Muscle of leg (tissue), 11 donors: ENCODE measurements around the gene GRIK1. TPM values are rescaled to one million over a fixed set of nuclear protein-coding genes. Genes with fewer than 3 reads are reported as not detected.

Experiments used
- DNase-seq: peaks from one replicate; pipeline ENCODE4 v3.0.0; 2013
- H3K27ac ChIP-seq: one replicate; pipeline ENCODE4 v1.5.1; 2013; ENCODE audit warnings: mild to moderate bottlenecking, low read length, control low read depth
- H3K27me3 ChIP-seq: one replicate; pipeline ENCODE4 v1.6.1; 2013; ENCODE audit warnings: low read length; ENCODE audit not compliant: control insufficient read depth, insufficient read depth
- H3K36me3 ChIP-seq: one replicate; pipeline ENCODE4 v1.6.1; 2013; ENCODE audit warnings: low read length; ENCODE audit not compliant: control insufficient read depth, insufficient read depth
- H3K4me1 ChIP-seq: one replicate; pipeline ENCODE4 v1.6.1; 2013; ENCODE audit warnings: low read length; ENCODE audit not compliant: control insufficient read depth, insufficient read depth
- H3K4me3 ChIP-seq: one replicate; pipeline ENCODE4 v1.5.1; 2013; ENCODE audit warnings: low read length, control low read depth
- H3K9me3 ChIP-seq: replicated peaks from 2 replicates; pipeline ENCODE4 v1.6.1; 2013; ENCODE audit warnings: low read depth, low read length; ENCODE audit not compliant: control insufficient read depth
- WGBS: methylation state at CpG from one replicate; pipeline ENCODE4 v1.1.5; 2013; ENCODE audit warnings: missing lambda C conversion rate; ENCODE audit not compliant: insufficient coverage; 5-methylcytosine and 5-hydroxymethylcytosine counted together
- polyA plus RNA-seq, 8 donors: library from polyadenylated mRNA; unstranded; fragments of 120-200 nt; gene quantifications; one replicate each; pipeline versions ENCODE4 v1.2.1 to v1.2.3, GENCODE V29; 2013; ENCODE audit warnings: inconsistent platforms in 1 of 8, low replicate concordance in 1 of 8; ENCODE audit not compliant: insufficient read length in 8 of 8, insufficient read depth in 1 of 8
- total RNA-seq: library from RNA; stranded (reverse); fragments of 120-200 nt; gene quantifications from one replicate; pipeline ENCODE4 v1.2.4, GENCODE V29; 2013

GRIK1 gene
- total and polyA plus RNA-seq, 9 donors, result 0.25 to 2.1 (median 0.39) TPM

DNA sequence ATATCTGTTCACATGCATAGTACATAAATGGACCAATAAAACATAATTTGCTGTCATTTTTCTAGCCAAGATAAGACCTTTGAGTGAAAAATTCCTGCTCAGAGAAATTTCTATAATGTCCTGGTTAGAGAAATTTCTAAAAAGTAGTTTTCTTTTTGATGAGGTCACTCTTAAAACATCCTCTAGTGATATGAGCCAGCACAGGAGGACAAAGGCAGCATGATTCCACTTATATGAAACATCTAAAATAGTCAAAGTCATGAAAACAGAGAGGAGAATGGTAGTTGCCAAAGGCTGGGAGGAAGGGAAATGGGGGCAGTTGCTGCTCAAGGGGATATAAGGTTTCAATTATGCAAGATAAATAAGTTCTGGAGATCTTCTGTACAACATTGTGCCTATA is 401.7 kb downstream of the GRIK1 start:
- Histone ChIP-seq H3K4me3 (no peak overlapping the region), H3K4me1 (no peaks in the 10 kb centered on the region), H3K27me3 (no peaks in the 10 kb centered on the region), H3K27ac (no peak overlapping the region), H3K36me3 (no peaks in the 10 kb centered on the region), H3K9me3 (no peaks in the 10 kb centered on the region)
- peak; percentile 19 for DNase-seq

GRCh38 chr21:29534448-29534847 is 405.3 kb downstream of the GRIK1 start:
- no peaks in the 10 kb centered on the region for H3K9me3 ChIP-seq
- no peak overlapping the region for H3K27ac ChIP-seq
- no peaks in the 10 kb centered on the region for H3K27me3 ChIP-seq
- no CpG with 5 or more reads among the region's 3 CpGs for WGBS
- no peak overlapping the region for H3K4me3 ChIP-seq
- no peaks in the 10 kb centered on the region for H3K4me1 ChIP-seq
- no peak for DNase-seq
- H3K36me3 ChIP-seq, result no peaks in the 10 kb centered on the region

DNA sequence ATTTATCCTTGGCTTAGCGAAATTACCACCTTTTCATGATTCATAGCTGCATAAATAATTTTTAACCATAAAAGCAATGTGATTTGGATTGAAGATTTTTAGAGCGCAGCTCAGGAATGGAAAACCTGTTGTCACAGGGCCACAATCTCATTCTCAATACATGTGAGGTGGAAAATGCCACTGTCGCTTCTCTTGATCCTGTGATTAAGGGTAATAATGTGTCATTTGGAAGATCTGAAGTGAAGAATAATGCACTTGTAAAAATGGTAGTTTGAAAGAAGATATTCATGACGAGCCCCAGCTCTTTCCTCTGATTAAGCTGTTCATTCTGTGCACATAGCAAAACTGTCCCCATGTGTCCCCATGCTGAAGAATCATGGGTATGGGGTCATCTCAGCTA is 410.7 kb downstream of the GRIK1 start:
- peaks cover 12% of the 10 kb centered on the region for H3K9me3 ChIP-seq
- no peaks in the 10 kb centered on the region for H3K4me1 ChIP-seq
- H3K4me3 ChIP-seq, result no peak overlapping the region
- H3K27me3 ChIP-seq, result no peaks in the 10 kb centered on the region
- WGBS, result no CpG with 5 or more reads among the region's 4 CpGs
- H3K36me3 ChIP-seq, result no peaks in the 10 kb centered on the region
- H3K27ac ChIP-seq, result no peak overlapping the region
- no peak for DNase-seq

DNA sequence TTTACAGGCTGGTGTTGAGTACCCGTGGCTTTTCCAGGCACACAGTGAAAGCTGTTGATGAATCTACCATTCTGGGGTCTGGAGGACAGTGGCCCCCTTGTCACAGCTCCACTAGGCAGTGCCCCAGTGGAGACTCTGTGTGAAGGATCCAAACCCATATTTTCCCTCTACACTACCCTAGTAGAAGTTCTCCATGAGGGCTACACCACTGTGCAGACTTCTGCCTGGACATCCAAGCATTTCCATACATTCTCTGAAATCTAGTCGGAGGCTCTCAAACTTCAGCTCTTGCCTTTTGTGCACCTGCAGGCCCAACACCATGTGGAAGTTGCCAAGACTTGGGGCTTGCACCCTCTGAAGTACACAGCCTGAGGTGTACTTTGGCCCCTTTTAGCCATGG is 413.3 kb downstream of the GRIK1 start:
- H3K36me3 ChIP-seq, result no peaks in the 10 kb centered on the region
- 100% methylated on average over 1 of the region's 2 CpGs for WGBS
- H3K9me3 ChIP-seq, result peaks cover 12% of the 10 kb centered on the region
- no peak overlapping the region for H3K27ac ChIP-seq
- H3K4me1 ChIP-seq, result no peaks in the 10 kb centered on the region
- no peaks in the 10 kb centered on the region for H3K27me3 ChIP-seq
- no peak overlapping the region for H3K4me3 ChIP-seq
- no peak for DNase-seq

GRCh38 chr21:29524055-29524454 is 415.7 kb downstream of the GRIK1 start:
- H3K4me1 ChIP-seq, result no peaks in the 10 kb centered on the region
- H3K36me3 ChIP-seq, result no peaks in the 10 kb centered on the region
- no peak overlapping the region for H3K27ac ChIP-seq
- DNase-seq, result no peak
- whole genome bisulfite sequencing, result no CpG with 5 or more reads among the region's 1 CpG
- H3K9me3 ChIP-seq, result peaks cover 12% of the 10 kb centered on the region
- H3K27me3 ChIP-seq, result no peaks in the 10 kb centered on the region
- H3K4me3 ChIP-seq, result no peak overlapping the region

GRCh38 chr21:29523646-29524045 is 416.1 kb downstream of the GRIK1 start:
- peaks cover 12% of the 10 kb centered on the region for H3K9me3 ChIP-seq
- no peak overlapping the region for H3K27ac ChIP-seq
- no peaks in the 10 kb centered on the region for H3K4me1 ChIP-seq
- no peak overlapping the region for H3K4me3 ChIP-seq
- H3K36me3 ChIP-seq, result no peaks in the 10 kb centered on the region
- WGBS, result no CpG with 5 or more reads among the region's 1 CpG
- no peaks in the 10 kb centered on the region for H3K27me3 ChIP-seq
- peak; percentile 31 for DNase-seq

GRCh38 chr21:29521872-29522271 is 417.9 kb downstream of the GRIK1 start:
- 67% methylated on average over 1 of the region's 1 CpG for WGBS

GRCh38 chr21:29520171-29520570 is 419.6 kb downstream of the GRIK1 start:
- DNase-seq, result peak; percentile 61
- WGBS, result 25% methylated on average over 1 of the region's 3 CpGs
- no peaks in the 10 kb centered on the region for H3K27me3 ChIP-seq
- H3K36me3 ChIP-seq, result no peaks in the 10 kb centered on the region
- H3K4me1 ChIP-seq, result no peaks in the 10 kb centered on the region
- peaks cover 1% of the 10 kb centered on the region for H3K9me3 ChIP-seq
- no peak overlapping the region for H3K27ac ChIP-seq
- no peak overlapping the region for H3K4me3 ChIP-seq

More at GRCh38 chr21:29521872-29522271, 417.9 kb downstream of the GRIK1 start:
- H3K4me1 ChIP-seq, result no peaks in the 10 kb centered on the region
- H3K36me3 ChIP-seq, result no peaks in the 10 kb centered on the region
- no peak overlapping the region for H3K27ac ChIP-seq
- no peak for DNase-seq
- no peaks in the 10 kb centered on the region for H3K27me3 ChIP-seq
- H3K9me3 ChIP-seq, result peaks cover 10% of the 10 kb centered on the region
- no peak overlapping the region for H3K4me3 ChIP-seq

DNA sequence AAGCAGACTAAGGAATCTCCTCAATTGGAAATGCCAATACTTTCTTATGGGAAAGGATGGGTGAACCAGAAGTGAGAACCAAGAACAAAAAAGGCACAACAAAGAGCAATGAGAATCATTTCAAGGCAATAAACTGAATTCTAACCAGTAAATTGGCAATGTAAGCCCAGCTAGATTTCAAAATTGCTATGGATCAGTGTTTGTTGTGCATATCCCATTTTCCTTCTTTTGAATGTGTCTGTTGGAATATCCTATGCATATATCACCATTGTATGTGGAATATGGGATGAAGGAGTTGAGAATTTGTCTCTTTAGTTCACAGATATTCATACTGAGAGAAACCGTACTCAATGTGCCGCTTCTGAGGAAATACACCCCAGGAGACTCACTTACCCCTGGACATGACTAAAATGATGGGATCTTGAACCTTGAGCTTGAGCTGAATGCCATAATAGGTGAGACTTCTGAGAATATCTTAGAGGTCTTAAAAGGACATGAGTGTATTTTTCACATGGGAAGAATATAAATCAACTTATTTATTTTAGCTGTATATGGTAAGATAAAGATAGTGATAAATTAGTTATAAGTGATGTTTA is 425.0 kb downstream of the GRIK1 start:
- DNase-seq, result no peak
- Histone ChIP-seq H3K9me3 (peaks cover 19% of the 10 kb centered on the region), H3K27ac (no peak overlapping the region), H3K4me3 (no peak overlapping the region), H3K36me3 (no peaks in the 10 kb centered on the region), H3K4me1 (peaks cover 3% of the 10 kb centered on the region), H3K27me3 (no peaks in the 10 kb centered on the region)
- WGBS, result no CpG with 5 or more reads among the region's 2 CpGs

- WGBS, result no CpG with 5 or more reads among the region's 1 CpG
- H3K4me3 ChIP-seq, result no peak overlapping the region
- no peaks in the 10 kb centered on the region for H3K27me3 ChIP-seq
- H3K9me3 ChIP-seq, result peaks cover 19% of the 10 kb centered on the region
- no peak for DNase-seq
- H3K27ac ChIP-seq, result no peak overlapping the region
- H3K4me1 ChIP-seq, result peaks cover 3% of the 10 kb centered on the region
- no peaks in the 10 kb centered on the region for H3K36me3 ChIP-seq
Observed at GRCh38 chr21:29513535-29513934, 426.3 kb downstream of the GRIK1 start.

- Histone ChIP-seq H3K4me1 (peaks cover 3% of the 10 kb centered on the region), H3K27ac (no peak overlapping the region), H3K4me3 (no peak overlapping the region), H3K36me3 (no peaks in the 10 kb centered on the region), H3K27me3 (no peaks in the 10 kb centered on the region), H3K9me3 (peaks cover 19% of the 10 kb centered on the region)
- DNase-seq, result peak; percentile 30
- 30% methylated on average over 2 of the region's 4 CpGs for WGBS
Observed at GRCh38 chr21:29511096-29511495, 428.7 kb downstream of the GRIK1 start.
